Daoy (cell line): ENCODE results near the gene IER2. TPM values are rescaled to one million over a fixed set of nuclear protein-coding genes. Genes with fewer than 3 reads are reported as not detected.

ENCODE experiments used
- DNase-seq: peaks from one replicate; pipeline ENCODE4 v3.0.0-alpha.2; 2015; ENCODE audit warnings: low read depth
- total RNA-seq: library from RNA; depleted of rRNA; stranded (reverse); fragments of >200 nt; shearing (Covaris generic); gene quantifications from 2 replicates; pipeline ENCODE4 v1.2.3, GENCODE V29; 2014

IER2 gene
- total RNA-seq, 1 experiment from 2014 or later: 27.3 TPM

GRCh38 chr19:13118424-13119193 is 31.6 kb upstream of the IER2 start:
- peak; percentile 74 for DNase-seq

- DNase-seq: no peak
Measured at GRCh38 chr19:13119627-13120026, 30.6 kb upstream of the IER2 start.

- no peak for DNase-seq
Measured at GRCh38 chr19:13120031-13120430, 30.2 kb upstream of the IER2 start.

- DNase-seq: no peak
Measured at GRCh38 chr19:13120817-13121216, 29.4 kb upstream of the IER2 start.

GRCh38 chr19:13121551-13122274 is 28.5 kb upstream of the IER2 start:
- DNase-seq: no peak

- no peak for DNase-seq
Measured at GRCh38 chr19:13122275-13122878, 27.8 kb upstream of the IER2 start.

GRCh38 chr19:13122980-13123957 is 26.9 kb upstream of the IER2 start:
- DNase-seq: no peak

GRCh38 chr19:13127051-13127450 is 23.2 kb upstream of the IER2 start:
- no peak for DNase-seq

GRCh38 chr19:13127811-13128575 is 22.2 kb upstream of the IER2 start:
- DNase-seq: no peak

GRCh38 chr19:13128583-13128982 is 21.6 kb upstream of the IER2 start:
- no peak for DNase-seq

- no peak for DNase-seq
Measured at GRCh38 chr19:13129384-13129783, 20.8 kb upstream of the IER2 start.

- no peak for DNase-seq
Measured at GRCh38 chr19:13130886-13131490, 19.2 kb upstream of the IER2 start.

- DNase-seq: peak; percentile 47
Measured at GRCh38 chr19:13132471-13133180, 17.6 kb upstream of the IER2 start.

GRCh38 chr19:13133241-13133870 is 16.9 kb upstream of the IER2 start:
- DNase-seq: no peak

- DNase-seq: no peak
Measured at GRCh38 chr19:13134626-13135025, 15.6 kb upstream of the IER2 start.

- DNase-seq: no peak
Measured at GRCh38 chr19:13135068-13136062, 14.8 kb upstream of the IER2 start.

- no peak for DNase-seq
Measured at GRCh38 chr19:13137290-13137794, 12.9 kb upstream of the IER2 start.
